Adipocyte (in vitro differentiated cells): ENCODE data around the gene PSORS1C1.

Source experiments
- DNase-seq: peaks from one replicate; pipeline ENCODE4 v3.0.0-alpha.2; 2015; ENCODE audit warnings: low read depth
- H3K27me3 ChIP-seq: replicated peaks from 2 replicates; pipeline ENCODE4 v1.7.0; 2013; ENCODE audit warnings: mild to moderate bottlenecking, low read length, moderate library complexity; ENCODE audit not compliant: control insufficient read depth, insufficient read depth
- H3K36me3 ChIP-seq: 2 replicates; pipeline ENCODE4 v1.7.0; 2013; ENCODE audit warnings: low read length, mild to moderate bottlenecking, moderate library complexity; ENCODE audit not compliant: control insufficient read depth, insufficient read depth, severe bottlenecking
- H3K4me1 ChIP-seq: 2 replicates; pipeline ENCODE4 v1.7.0; 2013; ENCODE audit warnings: mild to moderate bottlenecking, low read length, moderate library complexity; ENCODE audit not compliant: control insufficient read depth, insufficient read depth
- H3K4me3 ChIP-seq: 2 replicates; pipeline ENCODE4 v1.7.0; 2013; ENCODE audit warnings: mild to moderate bottlenecking, low read length, moderate library complexity
- H3K9ac ChIP-seq: 2 replicates; pipeline ENCODE4 v1.7.0; 2013; ENCODE audit warnings: mild to moderate bottlenecking, low read length, moderate library complexity
- H3K9me3 ChIP-seq: 2 replicates; pipeline ENCODE4 v1.7.0; 2013; ENCODE audit warnings: mild to moderate bottlenecking, low read length, moderate library complexity; ENCODE audit not compliant: control insufficient read depth

PSORS1C1 gene

DNA sequence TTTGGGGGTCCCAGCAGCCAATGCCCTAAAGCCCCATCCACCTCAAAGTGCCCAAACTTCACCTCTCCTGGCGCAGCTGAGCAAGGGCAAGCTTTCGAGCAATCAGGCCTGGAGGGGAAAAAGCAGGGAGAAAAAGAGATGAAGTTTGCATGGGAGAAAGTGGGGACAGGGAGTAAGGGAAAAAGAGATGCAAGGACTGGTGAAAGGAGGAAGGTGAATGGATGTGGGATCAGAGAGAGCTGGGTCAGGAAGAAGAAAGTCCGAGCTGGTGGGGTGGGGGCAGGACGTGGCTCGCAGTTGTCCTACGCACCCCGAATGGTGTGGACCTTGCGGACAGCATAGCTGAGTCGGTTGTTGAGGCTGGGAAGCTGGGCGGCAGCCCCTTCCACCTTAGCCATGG is 30.8 kb downstream of the PSORS1C1 start:
- DNase-seq = no peak
- peaks cover 4% of the 10 kb centered on the region for H3K36me3 ChIP-seq
- H3K4me3 ChIP-seq = no peak overlapping the region
- H3K4me1 ChIP-seq = peaks cover 15% of the 10 kb centered on the region
- no peaks in the 10 kb centered on the region for H3K27me3 ChIP-seq
- H3K9ac ChIP-seq = no peak overlapping the region
- H3K9me3 ChIP-seq = no peaks in the 10 kb centered on the region

- no peaks in the 10 kb centered on the region for H3K27me3 ChIP-seq
- DNase-seq = no peak
- peaks cover 6% of the 10 kb centered on the region for H3K36me3 ChIP-seq
- no peak overlapping the region for H3K9ac ChIP-seq
- H3K4me1 ChIP-seq = no peaks in the 10 kb centered on the region
- no peaks in the 10 kb centered on the region for H3K9me3 ChIP-seq
- H3K4me3 ChIP-seq = no peak overlapping the region
Observed at GRCh38 chr6:31149827-31150447, 35.3 kb downstream of the PSORS1C1 start.

GRCh38 chr6:31152781-31153180 is 38.2 kb downstream of the PSORS1C1 start:
- H3K9me3 ChIP-seq = no peaks in the 10 kb centered on the region
- H3K4me3 ChIP-seq = no peak overlapping the region
- H3K27me3 ChIP-seq = no peaks in the 10 kb centered on the region
- DNase-seq = no peak
- peaks cover 6% of the 10 kb centered on the region for H3K36me3 ChIP-seq
- H3K4me1 ChIP-seq = peaks cover 6% of the 10 kb centered on the region
- H3K9ac ChIP-seq = no peak overlapping the region

GRCh38 chr6:31154436-31154835 is 39.8 kb downstream of the PSORS1C1 start:
- Histone ChIP-seq H3K27me3 (no peaks in the 10 kb centered on the region), H3K9me3 (no peaks in the 10 kb centered on the region), H3K36me3 (peaks cover 6% of the 10 kb centered on the region), H3K4me3 (no peak overlapping the region), H3K4me1 (peaks cover 12% of the 10 kb centered on the region), H3K9ac (no peak overlapping the region)
- DNase-seq = no peak

DNA sequence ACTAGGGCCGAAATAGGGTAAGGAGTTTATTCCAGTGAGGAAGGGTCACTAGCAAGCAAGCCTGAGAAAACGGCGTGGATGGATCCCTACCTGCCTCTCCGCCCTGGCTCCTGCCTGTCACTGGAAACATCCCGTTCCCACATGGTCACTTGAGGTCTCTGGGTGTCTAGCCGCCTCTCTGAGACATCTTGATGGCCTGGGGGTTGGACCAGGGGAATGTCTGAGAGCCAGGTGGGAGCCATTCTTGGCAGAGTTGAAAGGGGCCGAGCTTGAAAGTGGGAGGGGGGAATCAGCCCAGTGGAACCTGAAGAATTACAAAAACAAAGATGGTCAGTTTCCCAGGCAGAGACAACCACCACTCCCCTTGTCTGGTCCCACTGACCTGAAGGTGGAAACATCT is 42.0 kb downstream of the PSORS1C1 start:
- Histone ChIP-seq H3K9me3 (no peaks in the 10 kb centered on the region), H3K36me3 (no peaks in the 10 kb centered on the region), H3K4me1 (peaks cover 12% of the 10 kb centered on the region), H3K4me3 (no peak overlapping the region), H3K27me3 (no peaks in the 10 kb centered on the region), H3K9ac (no peak overlapping the region)
- DNase-seq = no peak

- Histone ChIP-seq H3K9ac (peak within 1 kb of the TSS; percentile 89), H3K9me3 (no peaks in the 10 kb centered on the region), H3K4me1 (peaks cover 12% of the 10 kb centered on the region), H3K4me3 (peak within 1 kb of the TSS; percentile 89), H3K36me3 (no peaks in the 10 kb centered on the region), H3K27me3 (no peaks in the 10 kb centered on the region)
- DNase-seq = peak; percentile 25
Observed at GRCh38 chr6:31157513-31158139, 43.0 kb downstream of the PSORS1C1 start, which contains the start of gene CCHCR1. Gene CCHCR1 (minus strand): TSS chr6:31157802. CDS start chr6:31157600, 202 bp downstream.

- peak within 1 kb of the TSS; percentile 89 for H3K9ac ChIP-seq
- peak within 1 kb of the TSS; percentile 89 for H3K4me3 ChIP-seq
- H3K9me3 ChIP-seq = no peaks in the 10 kb centered on the region
- H3K27me3 ChIP-seq = no peaks in the 10 kb centered on the region
- peaks cover 12% of the 10 kb centered on the region for H3K4me1 ChIP-seq
- H3K36me3 ChIP-seq = no peaks in the 10 kb centered on the region
- peak; percentile 100 for DNase-seq
Observed at GRCh38 chr6:31158140-31158862, 43.7 kb downstream of the PSORS1C1 start, which contains the start of gene TCF19. Gene TCF19 (plus strand): TSS chr6:31158589. CDS start chr6:31159470, 881 bp downstream.

DNA sequence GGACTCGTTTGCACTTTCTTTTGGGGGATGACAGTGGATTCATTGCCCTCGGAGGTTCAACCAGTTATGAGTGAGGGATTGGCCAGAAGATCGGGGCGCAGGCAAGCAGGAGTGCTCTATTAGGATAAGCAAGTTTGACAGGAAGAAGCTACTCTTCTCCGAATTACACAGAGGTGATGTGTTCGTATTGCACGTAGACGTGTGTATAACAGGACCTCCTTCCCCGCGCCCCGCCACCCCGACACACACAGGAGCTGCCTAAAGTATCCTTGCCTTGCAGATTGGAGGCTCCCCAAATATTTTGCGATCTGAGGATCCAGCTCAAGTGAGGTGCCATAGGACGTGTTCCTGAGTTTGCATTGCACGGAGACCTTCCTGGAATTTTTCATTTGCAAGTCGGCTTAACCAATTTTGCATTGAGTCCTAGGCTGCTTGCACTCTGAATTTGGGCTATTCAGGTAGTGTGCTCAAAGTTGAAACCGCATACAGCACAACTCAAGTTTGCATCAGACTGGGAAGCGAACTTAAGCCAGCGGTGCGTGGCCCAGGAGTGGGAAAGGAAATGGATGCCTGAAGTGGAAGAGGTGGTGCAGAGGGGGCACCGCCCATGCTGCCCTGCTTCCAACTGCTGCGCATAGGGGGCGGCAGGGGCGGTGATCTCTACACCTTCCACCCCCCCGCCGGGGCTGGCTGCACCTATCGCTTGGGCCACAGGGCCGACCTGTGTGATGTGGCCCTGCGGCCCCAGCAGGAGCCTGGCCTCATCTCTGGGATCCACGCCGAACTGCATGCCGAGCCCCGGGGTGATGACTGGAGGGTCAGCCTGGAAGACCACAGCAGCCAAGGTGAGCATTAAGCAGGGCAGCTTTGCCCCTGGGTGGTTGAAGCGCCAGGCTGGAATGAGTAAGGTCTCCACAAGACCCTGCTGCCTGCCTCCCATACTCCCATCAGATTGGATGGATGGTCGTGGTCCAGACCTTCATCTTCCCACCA is 44.6 kb downstream of the PSORS1C1 start:
- peak overlapping the region; percentile 80 for H3K9ac ChIP-seq
- H3K27me3 ChIP-seq = no peaks in the 10 kb centered on the region
- DNase-seq = peak; percentile 20
- peak overlapping the region; percentile 89 for H3K4me3 ChIP-seq
- peaks cover 12% of the 10 kb centered on the region for H3K4me1 ChIP-seq
- no peaks in the 10 kb centered on the region for H3K9me3 ChIP-seq
- H3K36me3 ChIP-seq = no peaks in the 10 kb centered on the region

DNA sequence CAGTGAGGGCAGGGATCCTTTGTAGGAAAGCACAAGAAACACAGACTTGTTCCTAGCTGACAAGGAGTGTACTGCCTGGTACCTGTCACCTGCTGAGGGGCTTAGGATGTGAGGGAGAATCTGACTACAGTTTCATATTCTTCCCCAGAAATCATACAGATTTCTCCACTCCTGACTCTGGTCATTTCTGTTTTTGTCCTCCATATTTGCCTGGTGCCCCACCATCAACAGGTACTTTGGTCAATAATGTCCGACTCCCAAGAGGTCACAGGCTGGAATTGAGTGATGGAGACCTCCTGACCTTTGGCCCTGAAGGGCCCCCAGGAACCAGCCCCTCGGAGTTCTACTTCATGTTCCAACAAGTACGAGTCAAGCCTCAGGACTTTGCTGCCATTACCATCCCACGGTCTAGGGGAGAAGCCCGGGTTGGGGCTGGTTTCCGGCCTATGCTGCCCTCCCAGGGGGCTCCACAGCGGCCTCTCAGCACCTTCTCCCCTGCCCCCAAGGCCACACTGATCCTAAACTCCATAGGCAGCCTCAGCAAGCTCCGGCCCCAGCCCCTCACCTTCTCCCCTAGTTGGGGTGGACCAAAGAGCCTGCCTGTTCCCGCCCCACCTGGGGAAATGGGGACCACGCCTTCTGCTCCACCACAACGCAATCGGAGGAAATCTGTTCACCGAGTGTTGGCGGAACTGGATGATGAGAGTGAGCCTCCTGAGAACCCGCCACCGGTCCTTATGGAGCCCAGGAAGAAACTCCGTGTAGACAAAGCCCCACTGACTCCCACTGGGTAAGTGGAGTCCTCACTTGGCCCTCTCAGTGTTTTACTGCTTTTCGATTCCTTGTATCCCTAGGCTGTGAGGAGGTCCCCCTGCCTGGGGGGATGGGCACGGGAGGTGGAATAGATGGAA is 46.9 kb downstream of the PSORS1C1 start:
- no peak for DNase-seq
- Histone ChIP-seq H3K36me3 (no peaks in the 10 kb centered on the region), H3K9ac (no peak overlapping the region), H3K9me3 (no peaks in the 10 kb centered on the region), H3K4me1 (peaks cover 12% of the 10 kb centered on the region), H3K27me3 (no peaks in the 10 kb centered on the region), H3K4me3 (no peak overlapping the region)
